GM21786 (cell line): ENCODE data around the gene RAE1.

Source experiments
- ATAC-seq: cut with Tn5 transposase; IDR thresholded peaks from one replicate; pipeline ENCODE4 v1.9.1; 2021; ENCODE audit not compliant: unreplicated experiment

Gene RAE1, protein sequence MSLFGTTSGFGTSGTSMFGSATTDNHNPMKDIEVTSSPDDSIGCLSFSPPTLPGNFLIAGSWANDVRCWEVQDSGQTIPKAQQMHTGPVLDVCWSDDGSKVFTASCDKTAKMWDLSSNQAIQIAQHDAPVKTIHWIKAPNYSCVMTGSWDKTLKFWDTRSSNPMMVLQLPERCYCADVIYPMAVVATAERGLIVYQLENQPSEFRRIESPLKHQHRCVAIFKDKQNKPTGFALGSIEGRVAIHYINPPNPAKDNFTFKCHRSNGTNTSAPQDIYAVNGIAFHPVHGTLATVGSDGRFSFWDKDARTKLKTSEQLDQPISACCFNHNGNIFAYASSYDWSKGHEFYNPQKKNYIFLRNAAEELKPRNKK

GRCh38 chr20:57351042-57351783 lies at the start of gene RAE1:
RAE1 (plus strand) TSS chr20:57351255; CDS start chr20:57354039, 2,784 bp downstream.
- peak; percentile 81 for ATAC-seq

DNA sequence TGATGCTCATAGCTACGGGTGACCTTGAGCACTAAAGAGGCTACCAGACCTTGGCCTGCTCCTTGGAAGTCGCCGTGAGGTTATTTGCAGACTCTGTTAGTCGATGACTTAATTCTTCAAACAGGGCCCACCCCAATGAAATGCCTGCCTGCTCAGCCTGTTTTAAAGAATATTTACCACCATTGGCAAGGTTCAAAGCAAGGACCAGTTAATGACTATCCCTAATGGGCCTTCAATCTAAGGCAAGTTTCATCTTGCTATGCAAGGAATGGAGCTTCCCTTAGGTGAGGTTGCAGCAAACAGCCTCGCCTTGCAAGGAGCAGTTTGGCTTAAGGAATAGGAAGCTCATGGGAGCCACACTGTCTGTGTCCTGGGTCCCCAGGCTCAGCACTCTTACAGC lies 44.3 kb upstream of the RAE1 start:
- ATAC-seq = no peak

- ATAC-seq = no peak
These were observed 42.4 kb upstream of the RAE1 start for GRCh38 chr20:57308451-57309271.

- no peak for ATAC-seq
These were observed 41.4 kb upstream of the RAE1 start for GRCh38 chr20:57309544-57310115.

- no peak for ATAC-seq
These were observed 40.1 kb upstream of the RAE1 start for GRCh38 chr20:57310821-57311514.

- no peak for ATAC-seq
These were observed 38.9 kb upstream of the RAE1 start for GRCh38 chr20:57312138-57312537.

GRCh38 chr20:57313230-57313629 lies 37.8 kb upstream of the RAE1 start:
- no peak for ATAC-seq

GRCh38 chr20:57313951-57314350 lies 37.1 kb upstream of the RAE1 start:
- no peak for ATAC-seq

DNA sequence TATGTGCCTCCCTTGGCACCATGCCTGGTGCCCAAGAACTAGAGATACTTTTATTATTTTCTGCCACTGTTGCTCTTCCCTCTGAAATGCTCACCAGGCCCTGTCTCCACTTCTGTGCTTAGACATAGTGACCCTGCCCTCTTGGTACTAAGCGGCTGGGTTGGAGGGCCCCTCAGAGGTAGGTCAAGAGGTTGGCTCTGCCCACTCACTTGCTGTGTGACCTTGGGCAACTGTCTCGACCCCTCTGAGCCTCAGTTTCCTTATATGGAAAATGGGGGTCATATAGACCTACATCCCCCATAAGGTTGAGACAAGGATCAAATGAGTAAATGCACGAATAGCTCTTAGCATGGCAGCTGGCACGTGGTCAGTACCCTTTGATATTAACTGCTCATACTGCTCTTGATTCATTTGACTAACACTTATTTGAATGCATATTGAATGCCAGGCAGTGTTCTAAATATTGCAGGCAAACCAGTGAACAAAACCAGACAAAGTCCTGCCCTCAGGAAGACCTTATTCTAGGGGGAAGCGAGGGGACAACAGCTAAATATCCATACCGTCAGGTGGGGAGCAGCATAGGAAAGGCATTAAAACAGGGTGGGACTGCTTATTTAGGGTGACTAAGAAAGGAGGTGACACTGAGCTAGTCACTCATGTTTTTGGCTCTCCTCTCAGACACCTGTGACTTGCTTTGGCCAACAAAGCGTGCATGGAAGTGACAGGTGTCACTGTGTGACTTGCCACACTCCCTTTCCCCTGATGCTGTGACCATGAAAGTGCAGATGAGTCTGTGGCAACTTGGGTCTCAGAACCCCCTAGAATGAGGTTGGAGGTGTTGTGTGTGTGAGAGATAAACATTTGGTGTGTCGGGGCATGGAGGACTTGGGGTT lies 35.7 kb upstream of the RAE1 start:
- ATAC-seq = no peak

DNA sequence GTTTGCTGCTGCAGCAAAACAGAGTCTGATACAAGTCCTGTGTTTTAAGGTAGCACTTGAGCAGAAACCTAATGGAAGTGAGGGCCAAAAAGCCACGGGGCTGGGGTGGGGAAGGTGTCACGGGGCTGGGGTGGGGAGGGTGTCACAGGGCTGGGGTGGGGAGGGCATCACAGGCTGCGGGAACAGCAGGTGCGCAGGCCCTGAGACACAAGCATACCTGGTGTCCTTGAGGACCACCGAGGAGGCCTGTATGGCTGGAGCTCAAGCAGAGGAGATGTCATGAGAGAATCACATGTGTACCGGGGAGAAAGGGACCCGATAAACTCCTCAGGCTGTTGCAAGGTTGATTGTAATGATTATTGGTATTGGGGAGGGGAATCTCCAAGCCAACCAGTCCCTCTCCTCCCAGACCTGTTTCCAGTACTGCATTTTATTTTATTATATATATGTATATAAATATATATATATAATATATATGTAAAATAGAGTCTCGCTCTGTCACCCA lies 35.0 kb upstream of the RAE1 start:
- no peak for ATAC-seq

DNA sequence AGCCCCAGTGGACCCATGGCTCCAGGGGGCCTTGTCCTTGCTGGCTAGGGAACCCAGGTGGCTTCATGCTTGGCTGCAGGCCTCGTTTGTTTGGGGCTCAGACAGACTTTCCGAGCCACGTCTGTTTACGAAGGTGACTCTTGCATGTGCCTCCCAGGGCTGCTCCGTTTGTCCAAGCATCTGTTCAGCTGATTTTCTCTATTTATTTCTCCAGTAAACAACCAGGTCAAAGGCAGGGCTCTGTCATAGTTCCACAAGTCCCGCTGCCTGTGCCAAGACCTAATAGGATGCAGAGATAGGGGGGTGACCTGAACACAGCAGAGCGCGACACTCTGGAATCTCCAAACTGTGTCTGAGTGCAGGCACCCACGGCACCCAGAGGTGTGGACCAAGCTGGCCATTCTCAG lies 34.3 kb upstream of the RAE1 start:
- ATAC-seq = no peak

GRCh38 chr20:57317316-57317788 lies 33.7 kb upstream of the RAE1 start:
- ATAC-seq = no peak

GRCh38 chr20:57317789-57318371 lies 33.2 kb upstream of the RAE1 start:
- ATAC-seq = no peak

DNA sequence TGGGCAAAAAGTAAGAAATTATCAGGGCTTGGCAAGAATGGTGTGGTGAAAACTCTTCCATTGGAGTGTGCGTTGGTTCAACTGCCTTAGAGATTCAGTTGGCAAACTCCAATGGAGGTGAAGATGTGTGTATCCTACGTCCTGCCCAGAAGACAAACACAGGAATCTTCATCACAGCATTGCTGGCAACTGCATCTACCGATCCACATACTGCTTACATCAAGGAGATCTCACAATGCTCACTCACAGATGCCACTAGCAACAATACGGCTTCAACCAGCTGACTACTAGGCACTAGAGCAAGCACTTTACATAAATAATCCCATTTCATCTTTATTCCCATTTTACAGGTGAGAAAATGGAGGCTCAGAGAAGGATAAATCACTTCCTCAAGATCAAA lies 31.5 kb upstream of the RAE1 start:
- no peak for ATAC-seq

DNA sequence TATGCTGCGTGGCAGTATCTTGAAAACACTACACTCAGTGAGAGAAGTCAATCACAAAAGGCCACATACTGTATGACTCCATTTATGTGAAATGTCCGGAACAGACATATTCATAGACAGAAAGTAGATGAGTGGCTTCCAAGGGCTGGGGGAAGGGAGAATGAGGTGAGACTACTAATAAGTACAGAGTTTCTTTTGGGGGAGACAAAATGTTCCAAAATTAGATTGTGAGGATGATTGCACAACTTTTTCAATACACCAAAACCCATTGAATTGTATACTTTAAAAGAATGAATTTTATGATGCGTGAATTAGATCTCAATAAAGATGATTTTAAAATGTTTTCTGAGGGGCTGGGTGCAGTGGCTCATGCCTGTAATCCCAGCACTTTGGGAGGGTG lies 30.7 kb upstream of the RAE1 start:
- no peak for ATAC-seq

- ATAC-seq = no peak
These were observed 29.9 kb upstream of the RAE1 start for GRCh38 chr20:57321142-57321541.

- ATAC-seq = no peak
These were observed 28.6 kb upstream of the RAE1 start for GRCh38 chr20:57322476-57322875.

DNA sequence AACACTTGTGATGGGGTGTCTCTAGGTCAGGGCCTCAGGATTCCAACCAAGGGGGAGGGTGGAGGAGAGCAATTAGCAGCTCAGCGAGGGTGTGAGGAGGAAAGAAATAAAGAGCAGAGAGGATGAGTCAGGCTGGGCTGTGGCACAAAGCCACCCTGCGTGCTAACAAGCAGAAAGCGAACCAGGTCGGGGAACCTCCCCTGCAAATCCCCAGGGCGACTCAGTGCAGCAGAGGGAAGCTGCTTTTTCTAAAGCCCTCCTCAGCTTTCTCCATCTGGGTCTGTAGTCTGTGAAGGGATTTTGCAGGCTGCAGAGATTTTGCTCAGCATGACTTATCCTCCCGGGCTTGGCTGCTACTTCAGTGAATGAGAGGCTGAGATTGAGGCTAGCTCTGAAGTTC lies 28.0 kb upstream of the RAE1 start:
- ATAC-seq = peak; percentile 71
